ENCODE measurements around the gene CARD9.

GRCh38 chr9:136407911-136408310, 34.4 kb upstream of the CARD9 start:
- TF ChIP-seq, protein P1, sequence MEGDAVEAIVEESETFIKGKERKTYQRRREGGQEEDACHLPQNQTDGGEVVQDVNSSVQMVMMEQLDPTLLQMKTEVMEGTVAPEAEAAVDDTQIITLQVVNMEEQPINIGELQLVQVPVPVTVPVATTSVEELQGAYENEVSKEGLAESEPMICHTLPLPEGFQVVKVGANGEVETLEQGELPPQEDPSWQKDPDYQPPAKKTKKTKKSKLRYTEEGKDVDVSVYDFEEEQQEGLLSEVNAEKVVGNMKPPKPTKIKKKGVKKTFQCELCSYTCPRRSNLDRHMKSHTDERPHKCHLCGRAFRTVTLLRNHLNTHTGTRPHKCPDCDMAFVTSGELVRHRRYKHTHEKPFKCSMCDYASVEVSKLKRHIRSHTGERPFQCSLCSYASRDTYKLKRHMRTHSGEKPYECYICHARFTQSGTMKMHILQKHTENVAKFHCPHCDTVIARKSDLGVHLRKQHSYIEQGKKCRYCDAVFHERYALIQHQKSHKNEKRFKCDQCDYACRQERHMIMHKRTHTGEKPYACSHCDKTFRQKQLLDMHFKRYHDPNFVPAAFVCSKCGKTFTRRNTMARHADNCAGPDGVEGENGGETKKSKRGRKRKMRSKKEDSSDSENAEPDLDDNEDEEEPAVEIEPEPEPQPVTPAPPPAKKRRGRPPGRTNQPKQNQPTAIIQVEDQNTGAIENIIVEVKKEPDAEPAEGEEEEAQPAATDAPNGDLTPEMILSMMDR (tag by site-specific recombination; IDR thresholded peaks at IDR 0.05), result no peak
- TF ChIP-seq ZNF394 (tag by site-specific recombination; IDR thresholded peaks at IDR 0.05; ENCODE audit: borderline replicate concordance) (no peak), ZNF747 (tag by site-specific recombination; IDR thresholded peaks at IDR 0.05) (no peak), ZFHX2 (tag by site-specific recombination; conservative IDR thresholded peaks at IDR 0.05) (no peak), ZNF785 (tag by site-specific recombination; IDR thresholded peaks at IDR 0.05) (no peak), ZNF521 (tag by site-specific recombination; IDR thresholded peaks at IDR 0.05) (no peak), REST (tag by site-specific recombination; IDR thresholded peaks at IDR 0.05) (no peak), ZNF571 (tag by site-specific recombination; IDR thresholded peaks at IDR 0.05) (no peak), ZNF513 (tag by site-specific recombination; IDR thresholded peaks at IDR 0.05) (no peak)
- TF ChIP-seq, protein P2, sequence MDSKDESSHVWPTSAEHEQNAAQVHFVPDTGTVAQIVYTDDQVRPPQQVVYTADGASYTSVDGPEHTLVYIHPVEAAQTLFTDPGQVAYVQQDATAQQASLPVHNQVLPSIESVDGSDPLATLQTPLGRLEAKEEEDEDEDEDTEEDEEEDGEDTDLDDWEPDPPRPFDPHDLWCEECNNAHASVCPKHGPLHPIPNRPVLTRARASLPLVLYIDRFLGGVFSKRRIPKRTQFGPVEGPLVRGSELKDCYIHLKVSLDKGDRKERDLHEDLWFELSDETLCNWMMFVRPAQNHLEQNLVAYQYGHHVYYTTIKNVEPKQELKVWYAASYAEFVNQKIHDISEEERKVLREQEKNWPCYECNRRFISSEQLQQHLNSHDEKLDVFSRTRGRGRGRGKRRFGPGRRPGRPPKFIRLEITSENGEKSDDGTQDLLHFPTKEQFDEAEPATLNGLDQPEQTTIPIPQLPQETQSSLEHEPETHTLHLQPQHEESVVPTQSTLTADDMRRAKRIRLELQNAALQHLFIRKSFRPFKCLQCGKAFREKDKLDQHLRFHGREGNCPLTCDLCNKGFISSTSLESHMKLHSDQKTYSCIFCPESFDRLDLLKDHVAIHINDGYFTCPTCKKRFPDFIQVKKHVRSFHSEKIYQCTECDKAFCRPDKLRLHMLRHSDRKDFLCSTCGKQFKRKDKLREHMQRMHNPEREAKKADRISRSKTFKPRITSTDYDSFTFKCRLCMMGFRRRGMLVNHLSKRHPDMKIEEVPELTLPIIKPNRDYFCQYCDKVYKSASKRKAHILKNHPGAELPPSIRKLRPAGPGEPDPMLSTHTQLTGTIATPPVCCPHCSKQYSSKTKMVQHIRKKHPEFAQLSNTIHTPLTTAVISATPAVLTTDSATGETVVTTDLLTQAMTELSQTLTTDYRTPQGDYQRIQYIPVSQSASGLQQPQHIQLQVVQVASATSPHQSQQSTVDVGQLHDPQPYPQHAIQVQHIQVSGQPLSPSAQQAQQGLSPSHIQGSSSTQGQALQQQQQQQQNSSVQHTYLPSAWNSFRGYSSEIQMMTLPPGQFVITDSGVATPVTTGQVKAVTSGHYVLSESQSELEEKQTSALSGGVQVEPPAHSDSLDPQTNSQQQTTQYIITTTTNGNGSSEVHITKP (tag by site-specific recombination; IDR thresholded peaks at IDR 0.05), result no peak
- TF ChIP-seq, protein P3, sequence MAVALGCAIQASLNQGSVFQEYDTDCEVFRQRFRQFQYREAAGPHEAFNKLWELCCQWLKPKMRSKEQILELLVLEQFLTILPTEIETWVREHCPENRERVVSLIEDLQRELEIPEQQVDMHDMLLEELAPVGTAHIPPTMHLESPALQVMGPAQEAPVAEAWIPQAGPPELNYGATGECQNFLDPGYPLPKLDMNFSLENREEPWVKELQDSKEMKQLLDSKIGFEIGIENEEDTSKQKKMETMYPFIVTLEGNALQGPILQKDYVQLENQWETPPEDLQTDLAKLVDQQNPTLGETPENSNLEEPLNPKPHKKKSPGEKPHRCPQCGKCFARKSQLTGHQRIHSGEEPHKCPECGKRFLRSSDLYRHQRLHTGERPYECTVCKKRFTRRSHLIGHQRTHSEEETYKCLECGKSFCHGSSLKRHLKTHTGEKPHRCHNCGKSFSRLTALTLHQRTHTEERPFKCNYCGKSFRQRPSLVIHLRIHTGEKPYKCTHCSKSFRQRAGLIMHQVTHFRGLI (tag by site-specific recombination; IDR thresholded peaks at IDR 0.05), result no peak

Data from HEK293 (cell line).